WTC11 (cell line): ENCODE results near the gene STK10. TPM values are rescaled to one million over a fixed set of nuclear protein-coding genes. Genes with fewer than 3 reads are reported as not detected.

ENCODE experiments used
- ATAC-seq: fragments of 200-7000 bp; cut with Tn5 transposase; 2 replicates; pipeline ENCODE4 v1.10.0; 2021; ENCODE audit warnings: mild to moderate bottlenecking, moderate library complexity
- CTCF ChIA-PET: fragments of 300-600 bp; sonication (Branson Sonifier 250); formaldehyde crosslinking; loops from one replicate; lab custom pipeline; 2021; ENCODE audit warnings: antibody characterized with exemption; lab: Charles Lee
- POLR2A ChIA-PET: fragments of 350-600 bp; sonication (Branson Sonifier 250); formaldehyde crosslinking; loops from one replicate; lab custom pipeline; 2021; ENCODE audit warnings: antibody characterized with exemption; lab: Charles Lee
- DNase-seq: peaks from one replicate; pipeline ENCODE4 v3.0.0; 2021; ENCODE audit warnings: low spot score
- H3K27ac Mint-ChIP-seq: 2 replicates; pipeline ENCODE4 v1.8.0; 2021; ENCODE audit warnings: mixed read lengths
- H3K27me3 Mint-ChIP-seq: 2 replicates; pipeline ENCODE4 v1.8.0; 2021; ENCODE audit warnings: low read depth, mild to moderate bottlenecking, moderate library complexity, mixed read lengths
- H3K36me3 Mint-ChIP-seq: 2 replicates; pipeline ENCODE4 v1.8.0; 2021; ENCODE audit warnings: mixed read lengths
- H3K4me1 Mint-ChIP-seq: 2 replicates; pipeline ENCODE4 v1.8.0; 2022; ENCODE audit warnings: mixed read lengths
- H3K4me3 Mint-ChIP-seq: 2 replicates; pipeline ENCODE4 v1.8.0; 2021; ENCODE audit warnings: mild to moderate bottlenecking, moderate library complexity, mixed read lengths
- H3K9me3 Mint-ChIP-seq: 2 replicates; pipeline ENCODE4 v1.8.0; 2021; ENCODE audit warnings: mixed read lengths
- AFF4 ChIP-seq: sonication (generic); formaldehyde crosslinking; IDR thresholded peaks from 2 replicates; pipeline ENCODE4 v1.8.1; 2023; ENCODE audit warnings: mild to moderate bottlenecking, missing genetic modification reagents, borderline replicate concordance
- ATF1 ChIP-seq: sonication (generic); formaldehyde crosslinking; IDR thresholded peaks from 2 replicates; pipeline ENCODE4 v1.8.1; 2023; ENCODE audit warnings: mild to moderate bottlenecking, moderate library complexity, missing genetic modification reagents
- ATF6 ChIP-seq: sonication (generic); formaldehyde crosslinking; IDR thresholded peaks from 2 replicates; pipeline ENCODE4 v1.8.1; 2023; ENCODE audit warnings: mild to moderate bottlenecking, missing genetic modification reagents
- CBFB ChIP-seq: sonication (generic); formaldehyde crosslinking; IDR thresholded peaks from 2 replicates; pipeline ENCODE4 v1.8.1; 2022; ENCODE audit warnings: mild to moderate bottlenecking, low read depth, missing genetic modification reagents
- E2F4 ChIP-seq: sonication (generic); formaldehyde crosslinking; IDR thresholded peaks from 2 replicates; pipeline ENCODE4 v1.8.1; 2022; ENCODE audit warnings: low read depth, mild to moderate bottlenecking, moderate library complexity, missing genetic modification reagents, borderline replicate concordance
- ESRRA ChIP-seq: sonication (generic); formaldehyde crosslinking; IDR thresholded peaks from 2 replicates; pipeline ENCODE4 v1.8.1; 2022; ENCODE audit warnings: mild to moderate bottlenecking, missing genetic modification reagents, borderline replicate concordance
- FOXJ3 ChIP-seq: sonication (generic); formaldehyde crosslinking; IDR thresholded peaks from 2 replicates; pipeline ENCODE4 v1.9.0; 2021; ENCODE audit warnings: missing genetic modification reagents, mild to moderate bottlenecking, borderline replicate concordance
- GTF2I ChIP-seq: fragments of 250-450 bp; sonication (Bioruptor Pico); conservative IDR thresholded peaks from 2 replicates; pipeline ENCODE4 v1.4.0; 2021; ENCODE audit warnings: mild to moderate bottlenecking
- IRF1 ChIP-seq: sonication (generic); formaldehyde crosslinking; IDR thresholded peaks from 2 replicates; pipeline ENCODE4 v1.8.0; 2023; ENCODE audit warnings: missing genetic modification reagents
- MYBL2 ChIP-seq: sonication (generic); formaldehyde crosslinking; IDR thresholded peaks from 2 replicates; pipeline ENCODE4 v1.8.1; 2023; ENCODE audit warnings: mild to moderate bottlenecking, moderate library complexity, missing genetic modification reagents
- NR1H2 ChIP-seq: sonication (generic); formaldehyde crosslinking; IDR thresholded peaks from 2 replicates; pipeline ENCODE4 v1.9.0; 2021; ENCODE audit warnings: mild to moderate bottlenecking, moderate library complexity, missing genetic modification reagents
- OVOL2 ChIP-seq: fragments of 250-450 bp; sonication (Bioruptor Pico); IDR thresholded peaks from 2 replicates; pipeline ENCODE4 v1.9.0; 2021; ENCODE audit warnings: mild to moderate bottlenecking, borderline replicate concordance
- RORB ChIP-seq: fragments of 250-450 bp; sonication (Bioruptor Pico); IDR thresholded peaks from 2 replicates; pipeline ENCODE4 v1.9.0; 2021; ENCODE audit warnings: mild to moderate bottlenecking
- SMAD4 ChIP-seq: sonication (generic); formaldehyde crosslinking; IDR thresholded peaks from 2 replicates; pipeline ENCODE4 v1.8.0; 2022; ENCODE audit warnings: mild to moderate bottlenecking, missing genetic modification reagents
- SP1 ChIP-seq: sonication (generic); formaldehyde crosslinking; conservative IDR thresholded peaks from 2 replicates; pipeline ENCODE4 v1.8.1; 2022; ENCODE audit warnings: missing genetic modification reagents
- ZBTB43 ChIP-seq: sonication (generic); formaldehyde crosslinking; IDR thresholded peaks from 2 replicates; pipeline ENCODE4 v1.8.1; 2023; ENCODE audit warnings: mild to moderate bottlenecking, missing genetic modification reagents
- ZNF219 ChIP-seq: sonication (generic); formaldehyde crosslinking; IDR thresholded peaks from 2 replicates; pipeline ENCODE4 v1.8.0; 2023; ENCODE audit warnings: missing genetic modification reagents, mild to moderate bottlenecking, borderline replicate concordance
- ZNF232 ChIP-seq: sonication (generic); formaldehyde crosslinking; IDR thresholded peaks from 2 replicates; pipeline ENCODE4 v1.8.0; 2022; ENCODE audit warnings: mild to moderate bottlenecking, missing genetic modification reagents
- ZNF281 ChIP-seq: sonication (generic); formaldehyde crosslinking; IDR thresholded peaks from 2 replicates; pipeline ENCODE4 v1.8.0; 2023; ENCODE audit warnings: mild to moderate bottlenecking, missing genetic modification reagents
- ZNF396 ChIP-seq: fragments of 250-450 bp; sonication (Bioruptor Pico); IDR thresholded peaks from 2 replicates; pipeline ENCODE4 v1.8.0; 2021; ENCODE audit warnings: mild to moderate bottlenecking, moderate library complexity, borderline replicate concordance
- ZNF416 ChIP-seq: fragments of 250-450 bp; sonication (Bioruptor Pico); IDR thresholded peaks from 2 replicates; pipeline ENCODE4 v1.9.0; 2021; ENCODE audit warnings: mild to moderate bottlenecking, inconsistent platforms
- ZNF423 ChIP-seq: fragments of 250-450 bp; sonication (Bioruptor Pico); IDR thresholded peaks from 2 replicates; pipeline ENCODE4 v2.1.2; 2022; ENCODE audit warnings: mild to moderate bottlenecking, moderate library complexity
- ZNF671 ChIP-seq: fragments of 250-450 bp; sonication (Bioruptor Pico); IDR thresholded peaks from 2 replicates; pipeline ENCODE4 v1.8.0; 2021; ENCODE audit warnings: mild to moderate bottlenecking
- total RNA-seq: library from RNA; stranded (reverse); gene quantifications from 3 replicates; pipeline ENCODE4 v1.2.3, GENCODE V29; 2021

STK10 gene
- total RNA-seq, 1 experiment from 2014 or later = 20.5 TPM

- H3K4me3 Mint-ChIP-seq = no peak overlapping the region
- TF ChIP-seq ZNF416 (no peak), ATF6 (CRISPR knock-in tag) (no peak), CBFB (CRISPR knock-in tag) (no peak), ZNF671 (CRISPR knock-in tag) (no peak), IRF1 (CRISPR knock-in tag) (no peak), RORB (CRISPR knock-in tag) (no peak), ZNF232 (CRISPR knock-in tag) (no peak), ZNF396 (CRISPR knock-in tag) (no peak), NR1H2 (CRISPR knock-in tag) (no peak), ZNF219 (CRISPR knock-in tag) (no peak), FOXJ3 (no peak), AFF4 (CRISPR knock-in tag) (no peak), OVOL2 (no peak), ATF1 (CRISPR knock-in tag) (no peak), ESRRA (CRISPR knock-in tag) (no peak), SMAD4 (CRISPR knock-in tag) (no peak)
- TF ChIP-seq, all 79 proteins: peak for 0
- CTCF ChIA-PET = no interaction called here
Measured at GRCh38 chr5:172031894-172032461, 156.0 kb downstream of the STK10 start.

GRCh38 chr5:172029876-172030275 is 158.1 kb downstream of the STK10 start:
- ChIA-PET CTCF (no interaction called here), POLR2A (no interaction called here)
- Mint-ChIP-seq H3K27ac (no peak overlapping the region), H3K4me3 (no peak overlapping the region), H3K9me3 (peaks cover 38% of the 10 kb centered on the region), H3K4me1 (no peaks in the 10 kb centered on the region), H3K27me3 (peaks cover 7% of the 10 kb centered on the region), H3K36me3 (peaks cover 27% of the 10 kb centered on the region)
- DNase-seq = no peak
- no peak for ATAC-seq
- TF ChIP-seq MYBL2 (CRISPR knock-in tag) (no peak), RORB (CRISPR knock-in tag) (no peak), E2F4 (CRISPR knock-in tag) (no peak), ZNF423 (CRISPR knock-in tag) (no peak), ZNF281 (CRISPR knock-in tag) (no peak), ATF6 (CRISPR knock-in tag) (no peak), ZBTB43 (CRISPR knock-in tag) (no peak), SP1 (CRISPR knock-in tag) (no peak), GTF2I (CRISPR knock-in tag) (no peak)

More at GRCh38 chr5:172031894-172032461, 156.0 kb downstream of the STK10 start:
- no peaks in the 10 kb centered on the region for H3K4me1 Mint-ChIP-seq
- H3K36me3 Mint-ChIP-seq = peaks cover 27% of the 10 kb centered on the region
- H3K27me3 Mint-ChIP-seq = peaks cover 7% of the 10 kb centered on the region
- H3K9me3 Mint-ChIP-seq = peaks cover 38% of the 10 kb centered on the region
- no peak overlapping the region for H3K27ac Mint-ChIP-seq
- no peak for DNase-seq
- POLR2A ChIA-PET = no interaction called here
- no peak for ATAC-seq
